IMR-90 (cell line): ENCODE results near the gene KMT5C. TPM values are rescaled to one million over a fixed set of nuclear protein-coding genes. Genes with fewer than 3 reads are reported as not detected.

Experiments
- ATAC-seq: fragments of 200-7000 bp; cut with Tn5 transposase; 2 replicates; pipeline ENCODE4 v1.9.1; 2020; ENCODE audit warnings: low read depth, mild to moderate bottlenecking, moderate library complexity
- BruUV-seq: library from RNA; stranded (reverse); fragments of 400-500 nt; replicated peaks from 2 replicates; lab custom pipeline; 2021; lab: Mats Ljungman, UMichigan
- CTCF ChIA-PET: fragments of 300-600 bp; formaldehyde crosslinking; extraction: SDS; loops from one replicate; lab custom pipeline; 2021; ENCODE audit warnings: antibody characterized with exemption; lab: Yijun Ruan, JAX
- POLR2A ChIA-PET: fragments of 300-600 bp; sonication (Branson Sonifier 250); formaldehyde crosslinking; loops from one replicate; lab custom pipeline; 2022; ENCODE audit warnings: antibody characterized with exemption; ENCODE audit not compliant: unreplicated experiment; lab: Charles Lee
- DNase-seq: peaks from one replicate; pipeline ENCODE4 v3.0.0; 2013
- H2AFZ ChIP-seq: replicated peaks from 2 replicates; pipeline ENCODE3; 2013; ENCODE audit warnings: low read length, mild to moderate bottlenecking; ENCODE audit not compliant: poor library complexity
- H2AK5ac ChIP-seq: 2 replicates; pipeline ENCODE4 v1.6.1; 2013; ENCODE audit warnings: low read depth, low read length, inconsistent platforms
- H2AK9ac ChIP-seq: replicated peaks from 2 replicates; pipeline ENCODE3; 2013; ENCODE audit warnings: mild to moderate bottlenecking, low read depth, low read length, moderate library complexity; ENCODE audit not compliant: poor library complexity
- H2BK120ac ChIP-seq: 2 replicates; pipeline ENCODE4 v1.6.1; 2013; ENCODE audit warnings: low read depth, low read length, inconsistent platforms
- H2BK15ac ChIP-seq: 3 replicates; pipeline ENCODE4 v1.6.1; 2013; ENCODE audit warnings: low read depth, low read length, inconsistent platforms
- H2BK20ac ChIP-seq: 2 replicates; pipeline ENCODE4 v1.6.1; 2013; ENCODE audit warnings: low read depth, mild to moderate bottlenecking, inconsistent platforms, low read length, moderate library complexity
- H2BK5ac ChIP-seq: 2 replicates; pipeline ENCODE4 v1.6.1; 2013; ENCODE audit warnings: mild to moderate bottlenecking, low read depth, low read length, inconsistent platforms; ENCODE audit not compliant: poor library complexity, severe bottlenecking
- H3K14ac ChIP-seq: replicated peaks from 2 replicates; pipeline ENCODE4 v1.6.1; 2013; ENCODE audit warnings: low read depth, low read length, inconsistent platforms
- H3K18ac ChIP-seq: 2 replicates; pipeline ENCODE4 v1.6.1; 2013; ENCODE audit warnings: low read depth, low read length, control low read depth
- H3K23ac ChIP-seq: 2 replicates; pipeline ENCODE4 v1.6.1; 2013; ENCODE audit warnings: low read depth, low read length, inconsistent platforms
- H3K27ac ChIP-seq: 2 replicates; pipeline ENCODE4 v1.5.1; 2013; ENCODE audit warnings: mild to moderate bottlenecking, control low read depth, low read length; ENCODE audit not compliant: insufficient read depth
- H3K27me3 ChIP-seq: 2 replicates; pipeline ENCODE4 v1.6.1; 2013; ENCODE audit warnings: low read length; ENCODE audit not compliant: control insufficient read depth, insufficient read depth
- H3K36me3 ChIP-seq: 2 replicates; pipeline ENCODE4 v1.6.1; 2013; ENCODE audit warnings: low read length, mixed read lengths; ENCODE audit not compliant: control insufficient read depth, insufficient read depth
- H3K4ac ChIP-seq: 2 replicates; pipeline ENCODE4 v1.6.1; 2013; ENCODE audit warnings: low read depth, low read length, inconsistent platforms
- H3K4me1 ChIP-seq: 2 replicates; pipeline ENCODE4 v1.6.1; 2013; ENCODE audit warnings: low read length, mixed read lengths; ENCODE audit not compliant: control insufficient read depth, insufficient read depth
- H3K4me2 ChIP-seq: 2 replicates; pipeline ENCODE4 v1.6.1; 2013; ENCODE audit warnings: low read depth, mild to moderate bottlenecking, control low read depth, low read length, moderate library complexity
- H3K4me3 ChIP-seq: 2 replicates; pipeline ENCODE4 v1.5.1; 2013; ENCODE audit warnings: low read depth, mild to moderate bottlenecking, control low read depth, low read length, moderate library complexity; ENCODE audit not compliant: insufficient read depth
- H3K56ac ChIP-seq: 2 replicates; pipeline ENCODE4 v1.6.1; 2013; ENCODE audit warnings: low read length, inconsistent platforms; ENCODE audit not compliant: insufficient read depth; ENCODE audit errors: extremely low read depth
- H3K79me1 ChIP-seq, 2 experiments: 2 replicates each; pipeline ENCODE4 v1.6.1; 2013; ENCODE audit warnings: low read length in 2 of 2, inconsistent platforms in 1 of 2, low read depth in 1 of 2
- H3K9ac ChIP-seq: 2 replicates; pipeline ENCODE4 v1.6.1; 2013; ENCODE audit warnings: low read depth, low read length, control low read depth
- H3K9me1 ChIP-seq: 2 replicates; pipeline ENCODE4 v1.6.1; 2013; ENCODE audit warnings: low read length, inconsistent platforms; ENCODE audit not compliant: insufficient read depth
- H3K9me3 ChIP-seq: 2 replicates; pipeline ENCODE4 v1.6.1; 2013; ENCODE audit warnings: low read length; ENCODE audit not compliant: control insufficient read depth, insufficient read depth
- H4K20me1 ChIP-seq: 2 replicates; pipeline ENCODE4 v1.6.1; 2013; ENCODE audit warnings: low read length, inconsistent platforms; ENCODE audit not compliant: insufficient read depth
- H4K5ac ChIP-seq: 2 replicates; pipeline ENCODE4 v1.6.1; 2013; ENCODE audit warnings: mild to moderate bottlenecking, low read depth, low read length, control low read depth
- H4K8ac ChIP-seq, 2 experiments: 2 replicates each; pipeline ENCODE4 v1.6.1; 2013; ENCODE audit warnings: low read depth in 2 of 2, low read length in 2 of 2, control low read depth in 1 of 2, inconsistent platforms in 1 of 2
- H4K91ac ChIP-seq: 2 replicates; pipeline ENCODE4 v1.6.1; 2013; ENCODE audit warnings: low read depth, low read length, inconsistent platforms; ENCODE audit not compliant: insufficient read depth
- FOS ChIP-seq: fragments of 150-350 bp; IDR thresholded peaks from 2 replicates; pipeline ENCODE4 v1.6.1; 2016; ENCODE audit warnings: low read depth, low read length
- RFX5 ChIP-seq: IDR thresholded peaks from 2 replicates; pipeline ENCODE4 v1.8.0; 2012; ENCODE audit warnings: low read depth, mild to moderate bottlenecking, low read length, moderate library complexity
- WGBS, 2 experiments: methylation state at CpG; one replicate each; pipeline versions ENCODE4 v1.1.5 to v1.1.7; 2013; ENCODE audit warnings: missing lambda C conversion rate in 2 of 2; ENCODE audit not compliant: insufficient read length in 1 of 2; ENCODE audit errors: extremely low coverage in 2 of 2; 5-methylcytosine and 5-hydroxymethylcytosine counted together
- dilution Hi-C: fragments of 300-500 bp; cut with HindIII; formaldehyde crosslinking; loops from one replicate; pipeline ENCODE4 v1.14.3; 2018; ENCODE audit warnings: low sequenced_read_pairs; ENCODE audit not compliant: unreplicated experiment
- in situ Hi-C: fragments of 300-500 bp; cut with MboI; formaldehyde crosslinking; loops from 3 replicates; pipeline ENCODE4 v1.14.3; 2019; ENCODE audit warnings: low sequenced_read_pairs, inconsistent platforms, mixed read lengths
- intact Hi-C: fragments of 100-400 bp; cut with micrococcal nuclease; formaldehyde crosslinking; loops from 2 replicates; pipeline ENCODE4 v1.10.0; 2022
- polyA plus RNA-seq, 3 experiments: library from polyadenylated mRNA; depleted of rRNA; stranded (reverse); fragments of >200 nt; gene quantifications; 2 replicates each; pipeline ENCODE4 v1.2.3, GENCODE V29; 2012; ENCODE audit warnings: low replicate concordance in 1 of 3
- total RNA-seq: library from RNA; depleted of rRNA; stranded (reverse); fragments of >200 nt; gene quantifications from 2 replicates; pipeline ENCODE4 v1.2.3, GENCODE V29; 2012
- TF ChIP-seq, protein P1 (sequence below): conservative IDR thresholded peaks from 2 replicates; pipeline ENCODE4 v1.5.1; 2012; ENCODE audit warnings: mild to moderate bottlenecking, low read depth, low read length, improper control_type of control experiment

The KMT5C gene
- total and polyA plus RNA-seq, 2 of the 4 experiments (the other 2 are of a cell fraction), result 1.8 to 5.9 TPM

DNA sequence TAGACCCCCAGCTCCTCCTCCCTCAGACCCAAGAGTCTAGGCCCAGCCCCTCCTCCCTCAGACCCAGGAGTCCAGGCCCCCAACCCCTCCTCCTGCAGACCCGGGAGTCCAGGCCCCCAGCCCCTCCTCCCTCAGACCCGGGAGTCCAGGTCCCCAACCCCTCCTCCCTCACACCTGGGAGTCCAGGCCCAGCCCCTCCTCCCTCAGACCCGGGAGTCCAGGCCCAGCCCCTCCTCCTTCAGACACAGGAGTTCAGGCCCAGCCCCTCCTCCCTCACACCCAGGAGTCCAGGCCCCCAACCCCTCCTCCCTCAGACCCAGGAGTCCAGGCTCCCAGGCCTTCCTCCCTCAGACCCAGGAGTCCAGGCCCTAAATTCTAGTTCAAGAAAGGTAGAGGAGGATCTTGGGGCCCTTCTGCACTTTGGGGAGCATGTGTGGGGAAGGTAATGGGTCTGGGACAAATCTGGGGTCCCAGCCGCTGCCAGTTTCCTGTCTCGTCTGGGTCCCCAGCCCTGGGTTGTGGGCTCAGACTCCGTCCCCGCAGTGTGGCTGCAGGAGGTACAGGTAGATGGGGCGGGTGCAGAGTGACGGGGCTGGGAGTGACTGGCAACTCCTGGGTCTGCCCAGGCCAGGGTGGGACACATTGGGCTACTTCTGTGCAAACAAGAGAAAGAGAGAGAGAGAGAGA is 33.8 kb downstream of the KMT5C start:
- POLR2A ChIA-PET, result no interaction called here

More for the DNA sequence above, 33.8 kb downstream of the KMT5C start:
- peak overlapping the region; percentile 58 for H3K9ac ChIP-seq
- H3K4ac ChIP-seq, result peak overlapping the region; percentile 82
- no peaks in the 10 kb centered on the region for H3K27me3 ChIP-seq
- H3K9me1 ChIP-seq, result peaks cover 13% of the 10 kb centered on the region; the same call in 1 of the 2 replicates
- H2BK5ac ChIP-seq, result peak overlapping the region; percentile 96
- CTCF ChIA-PET, result no interaction called here
- in situ Hi-C loops (no loop called here), intact Hi-C loops (no loop called here), dilution Hi-C loops (no loop called here)
- peaks cover 4% of the 10 kb centered on the region; the same call in 1 of the 2 replicates for H3K36me3 ChIP-seq
- BruUV-seq, result no TSS peak
- 100% methylated on average over 1 of the region's 9 CpGs; no CpG with 5 or more reads in 1 of the 2 experiments for WGBS, 2 experiments
- H4K8ac ChIP-seq, result peak overlapping the region; percentile 82 to 86
- peaks cover 40% of the 10 kb centered on the region for H3K4me1 ChIP-seq
- peak overlapping the region; percentile 69; the same call in 1 of the 3 replicates for H2BK15ac ChIP-seq
- H2AK5ac ChIP-seq, result peak overlapping the region; percentile 98
- 0 out of 2 replicates have a peak overlapping the region, but pooled peaks have one; percentile 38 for H3K4me2 ChIP-seq
- H3K9me3 ChIP-seq, result no peaks in the 10 kb centered on the region
- H4K91ac ChIP-seq, result peak overlapping the region; percentile 98
- peak overlapping the region; percentile 89 for H2BK20ac ChIP-seq
- H3K79me1 ChIP-seq, result peaks cover 5 to 32% of the 10 kb centered on the region in 2 experiments; a peak in 3 of 4 replicates
- H4K5ac ChIP-seq, result peak overlapping the region; percentile 76
- ATAC-seq, result no peak
- H2AFZ ChIP-seq, result peak overlapping the region; percentile 93
- peak overlapping the region; percentile 72 for H3K56ac ChIP-seq
- peak overlapping the region; percentile 61 for H3K23ac ChIP-seq
- H3K18ac ChIP-seq, result peak overlapping the region; percentile 91
- H3K14ac ChIP-seq, result peak overlapping the region; percentile 83
- peak overlapping the region; percentile 99 for H2AK9ac ChIP-seq
- H3K27ac ChIP-seq, result peak overlapping the region; percentile 96
- H4K20me1 ChIP-seq, result peaks cover 12% of the 10 kb centered on the region
- TF ChIP-seq RFX5, result no peak
- TF ChIP-seq, protein P1, sequence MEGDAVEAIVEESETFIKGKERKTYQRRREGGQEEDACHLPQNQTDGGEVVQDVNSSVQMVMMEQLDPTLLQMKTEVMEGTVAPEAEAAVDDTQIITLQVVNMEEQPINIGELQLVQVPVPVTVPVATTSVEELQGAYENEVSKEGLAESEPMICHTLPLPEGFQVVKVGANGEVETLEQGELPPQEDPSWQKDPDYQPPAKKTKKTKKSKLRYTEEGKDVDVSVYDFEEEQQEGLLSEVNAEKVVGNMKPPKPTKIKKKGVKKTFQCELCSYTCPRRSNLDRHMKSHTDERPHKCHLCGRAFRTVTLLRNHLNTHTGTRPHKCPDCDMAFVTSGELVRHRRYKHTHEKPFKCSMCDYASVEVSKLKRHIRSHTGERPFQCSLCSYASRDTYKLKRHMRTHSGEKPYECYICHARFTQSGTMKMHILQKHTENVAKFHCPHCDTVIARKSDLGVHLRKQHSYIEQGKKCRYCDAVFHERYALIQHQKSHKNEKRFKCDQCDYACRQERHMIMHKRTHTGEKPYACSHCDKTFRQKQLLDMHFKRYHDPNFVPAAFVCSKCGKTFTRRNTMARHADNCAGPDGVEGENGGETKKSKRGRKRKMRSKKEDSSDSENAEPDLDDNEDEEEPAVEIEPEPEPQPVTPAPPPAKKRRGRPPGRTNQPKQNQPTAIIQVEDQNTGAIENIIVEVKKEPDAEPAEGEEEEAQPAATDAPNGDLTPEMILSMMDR, result no peak
- no peak for TF ChIP-seq FOS
- H2BK120ac ChIP-seq, result peak overlapping the region; percentile 91
- no peak for DNase-seq
- no peak overlapping the region for H3K4me3 ChIP-seq
